Heart right ventricle (tissue), 16 donors: ENCODE results near the gene SMARCA4. TPM values are rescaled to one million over a fixed set of nuclear protein-coding genes. Genes with fewer than 3 reads are reported as not detected.
"Not testable (repeated sequence)": the region's sequence is repeated elsewhere in the genome, so short reads cannot be mapped to it uniquely, and the experiment has no call there.

Experiments used
- ATAC-seq, 8 donors: fragments of 200-7000 bp; cut with Tn5 transposase; one replicate each; pipeline ENCODE4 v1.9.1; 2020; ENCODE audit warnings: mild to moderate bottlenecking in 8 of 8, moderate library complexity in 8 of 8, moderate number of reproducible peaks in 1 of 8
- DNase-seq, 2 donors: peaks; one replicate each; pipeline ENCODE4 v3.0.0-alpha.2; 2020
- H3K27ac ChIP-seq, 10 donors: fragments of 200-600 bp; sonication (generic) in 2 of 10; one replicate each; pipeline versions ENCODE4 v1.5.0 to v1.8.0; 2020 to 2022; ENCODE audit warnings: mild to moderate bottlenecking in 3 of 10
- H3K27me3 ChIP-seq, 7 donors: fragments of 200-600 bp; one replicate each; pipeline ENCODE4 v1.8.0; 2021 to 2022; ENCODE audit warnings: mild to moderate bottlenecking in 2 of 7
- H3K36me3 ChIP-seq, 9 donors: fragments of 200-600 bp; sonication (generic) in 1 of 9; one replicate each; pipeline versions ENCODE4 v1.5.0 to v1.8.0; 2020 to 2022; ENCODE audit warnings: mild to moderate bottlenecking in 2 of 9
- H3K4me1 ChIP-seq, 9 donors: fragments of 200-600 bp; sonication (generic) in 1 of 9; one replicate each; pipeline versions ENCODE4 v1.5.0 to v1.8.0; 2020 to 2022; ENCODE audit warnings: mild to moderate bottlenecking in 4 of 9
- H3K4me3 ChIP-seq, 10 donors: fragments of 200-600 bp; sonication (generic) in 2 of 10; one replicate each; pipeline versions ENCODE4 v1.5.0 to v1.8.0; 2020 to 2022; ENCODE audit warnings: mild to moderate bottlenecking in 7 of 10, moderate library complexity in 2 of 10
- H3K9me3 ChIP-seq, 11 donors: fragments of 200-600 bp in 10 of 11; sonication (generic) in 2 of 11; one replicate each; pipeline versions ENCODE4 v1.5.0 to v1.8.0; 2013 to 2022; ENCODE audit warnings: mild to moderate bottlenecking in 2 of 11, control low read depth in 1 of 11, moderate library complexity in 1 of 11
- CTCF ChIP-seq, 9 donors: fragments of 200-600 bp; sonication (generic) in 2 of 9; IDR thresholded peaks; one replicate each; pipeline versions ENCODE4 v1.5.0 to v1.8.0; 2021 to 2022; ENCODE audit warnings: antibody characterized with exemption in 9 of 9, mild to moderate bottlenecking in 5 of 9, moderate library complexity in 1 of 9
- WGBS, 2 donors: extraction: QIAGEN DNeasy Blood & Tissue Kit; methylation state at CpG; one replicate each; pipeline ENCODE4 v1.1.7; 2013; ENCODE audit warnings: inconsistent platforms in 1 of 2; 5-methylcytosine and 5-hydroxymethylcytosine counted together
- intact Hi-C, 10 donors: fragments of 100-400 bp; cut with DNase I; formaldehyde crosslinking; loops; one replicate each; pipeline versions ENCODE4 v1.11.1 to v1.14.2; 2022
- polyA plus RNA-seq, 2 donors: library from polyadenylated mRNA; stranded (reverse); fragments of 200-250 nt; gene quantifications; one replicate each; pipeline ENCODE4 v1.2.3, GENCODE V29; 2013
- total RNA-seq, 10 donors: library from RNA; stranded (reverse); fragmentation: NEBNext Ultra II Directional in 3 of 10; extraction: Animal tissue kit (Norgen Biotek cat#: 25700) in 3 of 10; gene quantifications; one replicate each; pipeline versions ENCODE4 v1.2.1 to v1.2.4, GENCODE V29; 2021 to 2023
- donor health status: Arrhythmogenic right ventricular cardiomyopathy.
- donor health status: ischemic (EF 13 %, LVEDD 7.1; RV severe dilation, severe dysfunction).
- donor health status: healthy with polysubstance abuse.
- donor health status: DM: no; HTN: yes; CAD: no.
- donor health status: DM: no; HTN: no; CAD: no.
- donor health status: ischemic (EF 25% LVEDD 6.9; RV normal size, moderate dysfunction).
- donor health status: ischemic (EF 25% LVEDD 5.7; RV mildly dilated, moderate dysfunction).
- donor health status: healthy.
- donor health status: DM: yes; HTN: yes; CAD: no.
- donor health status: Ischemic cardiomyopathy.
- donor health status: ischemic (EF 35%, LVEDD 5.7; RV mildly dilated, moderate dysfunction).
- donor health status: nonischemic (EF 11% LVEDD 7.7; RV severe dilation, severe dysfunction).
- donor health status: DM: yes; HTN: yes; CAD: no.
- donor health status: PGD.
- donor health status: ischemic (EF 29% LVEDD 5.4; RV normal size, mild dysfunction).
- donor health status: nonischemic (EF 23%, LVEDD 6.1; RV moderate dilation, normal function).

SMARCA4 gene
- total and polyA plus RNA-seq, 12 donors = 35.2 to 64.8 (median 44.5) TPM

GRCh38 chr19:10991076-10991475 lies 30.2 kb downstream of the SMARCA4 start:
- Histone ChIP-seq H3K27ac (no peak overlapping the region), H3K36me3 (peaks cover 6 to 100% (median 73%) of the 10 kb centered on the region in 9 donors), H3K4me3 (no peak overlapping the region), H3K27me3 (no peaks in the 10 kb centered on the region), H3K9me3 (no peaks in the 10 kb centered on the region), H3K4me1 (no peaks in the 10 kb centered on the region)
- 95 to 96% methylated on average over 20 of the region's 20 CpGs for WGBS, 2 donors
- intact Hi-C loops = loop anchor here in 3 of 10 donors (10.0 kb wide), 1 partner anchor 46 kb away; no protein-coding TSS in a partner anchor
- ATAC-seq (peak in 1 of 8 donors; percentile 11), DNase-seq (no peak)
- no peak for TF ChIP-seq CTCF (IDR thresholded peaks at IDR 0.05)

GRCh38 chr19:10991521-10992081 lies 30.8 kb downstream of the SMARCA4 start:
- no peak for TF ChIP-seq CTCF (IDR thresholded peaks at IDR 0.05)
- no peaks in the 10 kb centered on the region for H3K4me1 ChIP-seq
- H3K27ac ChIP-seq = no peak overlapping the region
- peaks cover 7 to 100% (median 75%) of the 10 kb centered on the region in 9 donors for H3K36me3 ChIP-seq
- H3K9me3 ChIP-seq = no peaks in the 10 kb centered on the region
- H3K4me3 ChIP-seq = no peak overlapping the region
- ATAC-seq (no peak), DNase-seq (no peak)
- no peaks in the 10 kb centered on the region for H3K27me3 ChIP-seq
- intact Hi-C loops = loop anchor here in 3 of 10 donors (10.0 kb wide), 1 partner anchor 47 kb away; no protein-coding TSS in a partner anchor
- 94 to 97% methylated on average over 9 of the region's 9 CpGs for WGBS, 2 donors

GRCh38 chr19:10992174-10992573 lies 31.3 kb downstream of the SMARCA4 start:
- intact Hi-C loops = loop anchor here in 3 of 10 donors (10.0 kb wide), 1 partner anchor 47 kb away; no protein-coding TSS in a partner anchor
- not testable (repeated sequence) for ATAC-seq, DNase-seq, H3K4me1 ChIP-seq, H3K4me3 ChIP-seq, H3K27ac ChIP-seq, H3K9me3 ChIP-seq, H3K27me3 ChIP-seq
- H3K36me3 ChIP-seq = peaks cover 7 to 100% (median 75%) of the 10 kb centered on the region in 9 donors
- WGBS, 2 donors = 81 to 86% methylated on average over 6 of the region's 6 CpGs

GRCh38 chr19:10995926-10996600 lies 35.2 kb downstream of the SMARCA4 start:
- 92 to 93% methylated on average over 29 of the region's 29 CpGs for WGBS, 2 donors
- peaks cover 0 to 8% (median 0%) of the 10 kb centered on the region in 9 donors for H3K4me1 ChIP-seq
- H3K27ac ChIP-seq = no peak overlapping the region
- no peak overlapping the region for H3K4me3 ChIP-seq
- TF ChIP-seq CTCF (IDR thresholded peaks at IDR 0.05) = no peak
- DNase-seq (no peak), ATAC-seq (no peak)
- H3K27me3 ChIP-seq = no peaks in the 10 kb centered on the region
- intact Hi-C loops = loop anchor here in 3 of 10 donors (10.0 kb wide), 1 partner anchor 51 kb away; no protein-coding TSS in a partner anchor
- peaks cover 2 to 100% (median 50%) of the 10 kb centered on the region in 9 donors for H3K36me3 ChIP-seq
- H3K9me3 ChIP-seq = no peaks in the 10 kb centered on the region
